HG02840 (cell line): Measurements from ENCODE around the gene SLC36A2.
"Not testable (repeated sequence)": the region's sequence is repeated elsewhere in the genome, so short reads cannot be mapped to it uniquely, and the experiment has no call there.

ENCODE experiments used
- ATAC-seq: cut with Tn5 transposase; IDR thresholded peaks from one replicate; pipeline ENCODE4 v1.9.1; 2021; ENCODE audit warnings: mild to moderate bottlenecking, moderate library complexity, moderate number of reproducible peaks; ENCODE audit not compliant: unreplicated experiment, low FRiP score

Gene SLC36A2

DNA sequence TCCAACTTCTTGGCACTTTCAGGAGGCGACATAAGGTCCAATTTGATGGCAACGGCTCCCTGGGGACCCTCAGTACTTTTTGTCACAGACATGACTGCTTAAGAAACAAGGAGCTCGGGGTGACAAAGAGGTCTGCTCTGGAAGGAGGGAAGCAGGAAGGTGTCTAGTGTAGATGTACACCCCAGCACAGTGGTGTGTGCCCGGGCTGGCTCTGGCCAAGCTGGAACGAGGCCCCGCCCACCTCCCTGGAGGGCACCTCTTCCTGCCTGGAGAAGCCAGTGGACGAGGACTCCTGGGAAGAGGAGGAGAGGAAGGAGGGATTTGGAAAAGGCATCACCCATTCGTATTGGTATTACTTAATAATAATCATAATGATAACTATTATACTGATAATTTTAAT is at the start of gene SLC36A2:
SLC36A2 (minus strand) TSS at position 191 of the 400 bp plus-strand sequence; CDS start at position 92, 99 bp downstream.
- no peak for ATAC-seq

GRCh38 chr5:151388960-151389359 is 41.6 kb upstream of the SLC36A2 start:
- ATAC-seq = no peak

DNA sequence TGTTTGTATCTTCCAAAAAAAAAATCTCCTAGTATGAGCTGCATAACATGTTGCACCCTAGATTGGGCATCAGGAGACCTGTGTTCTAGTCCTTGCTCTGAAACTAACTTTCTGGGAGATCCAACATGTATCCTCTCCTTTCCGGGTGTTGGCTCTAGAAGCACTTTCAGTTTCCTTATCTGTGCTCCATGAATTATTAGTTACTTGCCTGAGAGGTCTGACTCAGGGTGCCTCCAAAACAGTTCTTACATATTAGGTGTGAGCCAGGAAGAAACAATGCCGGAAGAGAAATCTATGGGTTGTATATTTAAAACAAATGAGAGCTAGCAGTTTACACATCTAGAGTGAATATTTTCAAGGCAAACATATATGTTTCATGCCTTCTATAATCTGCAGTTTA is 36.7 kb upstream of the SLC36A2 start:
- ATAC-seq = no peak

GRCh38 chr5:151383011-151383410 is 35.7 kb upstream of the SLC36A2 start:
- no peak for ATAC-seq

- ATAC-seq = no peak
Measured at GRCh38 chr5:151382576-151382975, 35.2 kb upstream of the SLC36A2 start.

GRCh38 chr5:151381899-151382298 is 34.5 kb upstream of the SLC36A2 start:
- no peak for ATAC-seq

DNA sequence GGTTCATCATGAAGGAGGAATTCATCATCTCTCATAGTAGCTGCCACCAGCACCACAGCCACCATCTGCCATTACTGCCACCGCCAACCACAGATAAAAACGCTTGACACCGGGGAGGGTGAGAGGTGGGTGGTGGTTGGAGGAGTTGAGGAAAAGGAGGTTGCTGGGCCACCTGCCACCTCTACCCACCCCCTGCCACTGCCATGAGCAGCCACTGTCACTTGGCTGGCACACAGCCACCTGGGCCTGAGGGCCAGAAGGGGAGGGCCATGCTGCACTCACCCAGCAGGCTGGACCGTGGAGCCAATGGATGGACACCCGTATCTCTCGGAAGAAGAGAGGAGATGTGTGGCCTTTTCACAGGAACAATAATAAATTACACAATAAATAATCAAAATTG is 31.3 kb upstream of the SLC36A2 start:
- ATAC-seq = no peak

- no peak for ATAC-seq
Measured at GRCh38 chr5:151374539-151374938, 27.2 kb upstream of the SLC36A2 start.

GRCh38 chr5:151367038-151367437 is 19.7 kb upstream of the SLC36A2 start:
- ATAC-seq = not testable (repeated sequence)

- ATAC-seq = no peak
Measured at GRCh38 chr5:151363673-151364072, 16.3 kb upstream of the SLC36A2 start.

- no peak for ATAC-seq
Measured at GRCh38 chr5:151362970-151363369, 15.6 kb upstream of the SLC36A2 start.

GRCh38 chr5:151359391-151359790 is 12.0 kb upstream of the SLC36A2 start:
- ATAC-seq = no peak

DNA sequence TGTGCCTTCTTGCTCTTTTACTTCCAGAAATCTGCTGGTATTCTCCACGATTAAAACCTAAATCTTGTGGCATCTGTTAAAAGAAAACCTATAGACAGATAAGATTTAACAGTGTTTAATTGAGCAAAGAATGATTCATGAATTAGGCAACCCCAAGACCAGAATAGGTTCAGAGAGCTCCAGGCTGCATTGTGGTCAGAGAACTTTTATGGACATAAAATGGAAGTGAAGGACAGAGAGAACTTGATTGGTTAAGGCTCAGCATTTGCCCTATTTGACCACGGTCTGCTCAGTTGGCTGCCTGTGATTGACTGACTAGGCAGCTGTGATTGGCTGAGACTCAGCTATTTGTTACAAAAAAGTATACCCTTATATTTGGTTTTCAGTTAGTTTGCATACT is 10.4 kb upstream of the SLC36A2 start:
- ATAC-seq = no peak

DNA sequence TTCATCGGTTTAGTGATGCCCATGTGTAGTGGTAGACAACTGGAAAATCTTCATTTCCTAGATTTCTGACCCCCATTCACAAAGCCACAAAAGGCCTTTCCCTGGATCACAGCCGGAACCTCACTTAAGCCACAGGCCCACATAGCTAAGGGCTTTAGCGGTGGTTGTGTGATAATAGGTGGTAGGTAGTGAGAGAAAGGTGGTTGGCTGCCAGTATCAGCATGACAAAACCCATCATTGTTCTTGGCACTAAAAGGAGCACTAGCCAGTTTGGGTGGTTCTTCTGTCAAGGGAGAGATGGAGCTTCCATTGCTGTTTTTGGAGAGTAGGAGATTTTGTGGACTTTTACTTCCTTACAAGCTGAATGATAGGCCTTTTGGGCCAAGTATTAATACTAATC is 9.7 kb upstream of the SLC36A2 start:
- ATAC-seq = no peak

- no peak for ATAC-seq
Measured at GRCh38 chr5:151351671-151352070, 4.3 kb upstream of the SLC36A2 start.

GRCh38 chr5:151348789-151349188 is 1.4 kb upstream of the SLC36A2 start:
- ATAC-seq = no peak

GRCh38 chr5:151345808-151346478 is 1.4 kb downstream of the SLC36A2 start:
- no peak for ATAC-seq

DNA sequence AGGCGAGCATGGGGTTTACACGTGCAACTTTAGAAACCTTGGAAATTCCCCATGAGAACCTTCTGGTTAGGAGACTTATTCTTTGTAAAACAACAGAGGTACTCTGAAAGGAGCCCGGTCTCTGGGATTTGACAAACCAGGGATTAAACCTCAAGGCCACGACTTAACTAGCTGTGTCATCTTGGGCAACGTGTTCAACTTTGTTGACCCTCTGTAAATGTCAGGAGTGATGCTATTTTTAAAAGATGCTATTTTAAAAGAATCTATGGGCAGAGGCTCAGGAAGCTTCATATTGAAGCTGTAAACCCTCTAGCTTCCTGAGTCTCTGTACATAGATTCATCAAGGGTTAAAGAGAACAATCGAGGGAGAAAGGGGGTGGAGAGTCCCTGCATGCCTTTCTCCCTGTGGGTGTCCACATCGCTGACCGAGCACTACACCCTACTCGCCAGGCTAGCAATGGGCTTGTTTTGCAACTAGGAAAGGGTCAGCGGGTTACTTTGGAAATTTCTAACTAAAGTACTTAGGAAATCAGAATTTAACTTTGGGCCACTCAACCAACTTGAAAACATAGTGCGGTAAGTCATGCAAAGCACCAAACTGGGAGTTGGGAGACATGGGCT is 2.1 kb downstream of the SLC36A2 start:
- ATAC-seq = no peak

DNA sequence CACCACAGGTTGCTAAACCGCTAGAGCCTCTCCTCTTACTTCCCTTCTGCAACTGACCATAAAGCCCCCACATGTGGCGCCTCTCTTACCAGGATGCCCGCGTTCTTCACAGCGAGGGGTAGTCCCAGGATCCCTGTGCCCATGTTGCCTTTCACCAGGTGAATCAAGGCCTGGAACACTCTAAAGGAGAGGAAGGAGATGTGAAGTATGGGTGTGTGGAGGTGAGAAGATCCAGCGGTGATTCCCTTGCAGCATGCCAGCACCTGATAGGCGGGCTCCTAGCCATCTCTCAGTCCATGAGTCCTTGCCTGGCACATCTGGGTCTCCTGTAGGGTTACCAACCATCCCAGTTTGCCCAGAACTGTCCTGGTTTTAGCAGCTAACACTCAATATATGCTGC is 3.3 kb downstream of the SLC36A2 start:
- ATAC-seq = no peak

DNA sequence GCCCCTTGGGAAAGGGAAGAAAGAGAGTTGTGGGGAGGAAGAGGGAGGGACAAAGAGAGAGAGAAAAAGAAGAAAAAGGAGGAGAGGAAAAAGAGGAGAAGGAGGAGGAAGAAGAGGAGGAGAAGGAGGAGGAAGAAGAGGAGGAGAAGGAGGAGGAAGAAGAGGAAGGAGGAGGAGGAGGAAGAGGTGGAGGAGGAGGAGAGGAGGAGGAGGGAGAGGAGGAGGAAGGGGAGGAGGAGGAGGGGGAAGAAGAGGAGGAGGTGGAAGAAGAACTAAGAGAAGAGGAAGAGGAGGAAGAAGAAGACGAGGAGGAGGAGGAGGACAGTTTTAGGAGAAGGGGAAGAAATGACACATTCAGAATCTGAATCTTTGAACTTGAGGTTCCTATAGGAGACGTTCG is 7.4 kb downstream of the SLC36A2 start:
- no peak for ATAC-seq

DNA sequence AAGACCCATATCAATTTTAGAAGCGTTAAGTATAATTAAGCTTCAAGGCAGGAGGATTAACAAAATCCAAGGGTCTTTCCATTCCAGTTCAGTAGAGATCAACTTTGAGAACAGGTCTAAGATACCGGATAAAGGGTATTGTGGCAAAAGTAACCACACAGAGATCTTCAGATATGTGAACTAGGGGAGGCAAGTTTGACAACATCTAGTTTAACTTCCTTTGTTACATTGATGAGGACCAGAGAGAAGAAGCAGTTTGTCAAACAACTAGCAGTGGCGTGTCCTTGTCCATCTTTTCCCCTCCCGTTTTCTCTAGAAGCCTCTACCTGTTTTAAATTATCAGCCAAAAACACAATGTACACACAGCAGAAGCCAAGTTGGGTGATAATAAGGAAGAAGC is 8.6 kb downstream of the SLC36A2 start:
- no peak for ATAC-seq

DNA sequence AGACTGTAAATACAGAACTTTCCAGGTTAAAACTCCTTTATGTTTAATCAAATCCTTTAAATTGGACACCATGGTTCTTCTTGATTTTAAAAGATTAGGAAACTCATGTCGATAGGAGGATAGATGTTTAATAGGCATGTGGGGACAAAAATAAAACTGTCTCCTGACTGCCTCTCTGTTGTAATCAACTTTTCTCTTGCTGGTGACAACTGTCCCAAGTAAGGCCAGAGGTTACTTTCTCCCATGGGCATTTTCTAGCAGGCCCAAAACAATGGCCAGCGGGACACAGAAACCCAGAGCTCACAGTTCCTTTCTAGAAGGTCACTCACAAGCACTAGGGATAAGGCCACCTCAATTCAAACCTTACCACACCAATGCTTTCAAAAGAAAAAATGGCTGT is 14.5 kb downstream of the SLC36A2 start:
- ATAC-seq = no peak
